Tibial nerve (tissue), 4 donors: Measurements from ENCODE around the gene RNF166. TPM values are rescaled to one million over a fixed set of nuclear protein-coding genes. Genes with fewer than 3 reads are reported as not detected.

Source experiments
- DNase-seq, 2 donors: peaks; one replicate each; pipeline ENCODE4 v3.0.0-alpha.2; 2019; ENCODE audit warnings: low spot score in 2 of 2
- H3K27ac ChIP-seq, 4 donors: fragments of 200-600 bp; sonication (generic) in 3 of 4; one replicate each; pipeline ENCODE4 v1.5.1; 2017 to 2019; ENCODE audit warnings: mild to moderate bottlenecking in 1 of 4
- H3K27me3 ChIP-seq, 2 donors: fragments of 200-600 bp; sonication (generic) in 1 of 2; one replicate each; pipeline versions ENCODE4 v1.5.1 to v1.6.0; 2017 to 2019
- H3K36me3 ChIP-seq, 3 donors: fragments of 200-600 bp; sonication (generic); one replicate each; pipeline ENCODE4 v1.5.1; 2018 to 2019
- H3K4me1 ChIP-seq, 4 donors: fragments of 200-600 bp; sonication (generic) in 3 of 4; one replicate each; pipeline ENCODE4 v1.5.1; 2017 to 2019
- H3K4me3 ChIP-seq, 4 donors: fragments of 200-600 bp; sonication (generic) in 3 of 4; one replicate each; pipeline ENCODE4 v1.5.1; 2017 to 2019; ENCODE audit warnings: mild to moderate bottlenecking in 1 of 4, moderate library complexity in 1 of 4
- H3K9me3 ChIP-seq, 4 donors: fragments of 200-600 bp; sonication (generic) in 3 of 4; one replicate each; pipeline ENCODE4 v1.5.1; 2017 to 2019
- EP300 ChIP-seq, 2 donors: sonication (generic); formaldehyde crosslinking; IDR thresholded peaks; one replicate each; pipeline ENCODE4 v1.6.1; 2017; ENCODE audit warnings: antibody characterized with exemption in 2 of 2, mild to moderate bottlenecking in 1 of 2
- POLR2A ChIP-seq, 2 donors: fragments of 450-650 bp; IDR thresholded peaks; one replicate each; pipeline ENCODE4 v1.6.1; 2017; ENCODE audit warnings: antibody characterized with exemption in 2 of 2, mild to moderate bottlenecking in 2 of 2, moderate library complexity in 2 of 2
- WGBS, 2 donors: methylation state at CpG; one replicate each; pipeline ENCODE4 v1.1.5; 2018; 5-methylcytosine and 5-hydroxymethylcytosine counted together
- total RNA-seq, 4 donors: library from RNA; depleted of rRNA; stranded (reverse); fragments of >200 nt; gene quantifications; one replicate each; pipeline ENCODE4 v1.1.0, GENCODE V29; 2016
- TF ChIP-seq, protein P1 (sequence below), 5 experiments: fragments of 200-600 bp in 3 of 5; fragments of 450-650 bp in 2 of 5; sonication (generic) in 3 of 5; IDR thresholded peaks; one replicate each; pipeline ENCODE4 v1.5.1; 2016 to 2019; ENCODE audit warnings: antibody characterized with exemption in 5 of 5, mild to moderate bottlenecking in 3 of 5, moderate library complexity in 2 of 5

Gene RNF166
- total RNA-seq, 4 donors from 2014 or later: 36.5 to 56.7 (median 43.5) TPM

DNA sequence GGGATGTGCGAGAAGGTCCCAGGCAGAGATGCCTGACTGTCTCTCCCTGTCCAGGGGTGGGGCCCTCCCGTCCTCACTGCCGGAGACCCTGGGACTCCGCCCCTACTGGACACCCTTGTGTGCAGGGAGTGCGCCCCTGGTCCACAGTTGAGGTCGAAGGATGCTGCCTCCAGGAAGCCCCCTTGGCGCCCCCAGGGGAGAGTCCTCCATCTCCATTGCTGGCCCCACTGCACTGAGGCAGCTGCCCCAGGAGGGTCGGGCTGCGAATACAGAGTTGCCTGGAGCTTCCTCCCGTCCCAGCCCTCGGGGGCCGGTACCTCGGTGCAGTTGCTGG, 26.7 kb upstream of the RNF166 start:
- Histone ChIP-seq H3K27ac (no peak overlapping the region), H3K4me3 (no peak overlapping the region), H3K9me3 (no peaks in the 10 kb centered on the region), H3K36me3 (peaks cover 0 to 80% (median 5%) of the 10 kb centered on the region in 3 donors), H3K4me1 (peaks cover 0 to 9% (median 4%) of the 10 kb centered on the region in 4 donors), H3K27me3 (no peaks in the 10 kb centered on the region)
- WGBS, 2 donors: 78 to 82% methylated on average over 12 to 13 of the region's 13 CpGs
- no peak for DNase-seq
- no peak for TF ChIP-seq POLR2A (IDR thresholded peaks at IDR 0.05)
- TF ChIP-seq EP300 (IDR thresholded peaks at IDR 0.05): no peak
- TF ChIP-seq, protein P1, sequence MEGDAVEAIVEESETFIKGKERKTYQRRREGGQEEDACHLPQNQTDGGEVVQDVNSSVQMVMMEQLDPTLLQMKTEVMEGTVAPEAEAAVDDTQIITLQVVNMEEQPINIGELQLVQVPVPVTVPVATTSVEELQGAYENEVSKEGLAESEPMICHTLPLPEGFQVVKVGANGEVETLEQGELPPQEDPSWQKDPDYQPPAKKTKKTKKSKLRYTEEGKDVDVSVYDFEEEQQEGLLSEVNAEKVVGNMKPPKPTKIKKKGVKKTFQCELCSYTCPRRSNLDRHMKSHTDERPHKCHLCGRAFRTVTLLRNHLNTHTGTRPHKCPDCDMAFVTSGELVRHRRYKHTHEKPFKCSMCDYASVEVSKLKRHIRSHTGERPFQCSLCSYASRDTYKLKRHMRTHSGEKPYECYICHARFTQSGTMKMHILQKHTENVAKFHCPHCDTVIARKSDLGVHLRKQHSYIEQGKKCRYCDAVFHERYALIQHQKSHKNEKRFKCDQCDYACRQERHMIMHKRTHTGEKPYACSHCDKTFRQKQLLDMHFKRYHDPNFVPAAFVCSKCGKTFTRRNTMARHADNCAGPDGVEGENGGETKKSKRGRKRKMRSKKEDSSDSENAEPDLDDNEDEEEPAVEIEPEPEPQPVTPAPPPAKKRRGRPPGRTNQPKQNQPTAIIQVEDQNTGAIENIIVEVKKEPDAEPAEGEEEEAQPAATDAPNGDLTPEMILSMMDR (IDR thresholded peaks at IDR 0.05): no peak

DNA sequence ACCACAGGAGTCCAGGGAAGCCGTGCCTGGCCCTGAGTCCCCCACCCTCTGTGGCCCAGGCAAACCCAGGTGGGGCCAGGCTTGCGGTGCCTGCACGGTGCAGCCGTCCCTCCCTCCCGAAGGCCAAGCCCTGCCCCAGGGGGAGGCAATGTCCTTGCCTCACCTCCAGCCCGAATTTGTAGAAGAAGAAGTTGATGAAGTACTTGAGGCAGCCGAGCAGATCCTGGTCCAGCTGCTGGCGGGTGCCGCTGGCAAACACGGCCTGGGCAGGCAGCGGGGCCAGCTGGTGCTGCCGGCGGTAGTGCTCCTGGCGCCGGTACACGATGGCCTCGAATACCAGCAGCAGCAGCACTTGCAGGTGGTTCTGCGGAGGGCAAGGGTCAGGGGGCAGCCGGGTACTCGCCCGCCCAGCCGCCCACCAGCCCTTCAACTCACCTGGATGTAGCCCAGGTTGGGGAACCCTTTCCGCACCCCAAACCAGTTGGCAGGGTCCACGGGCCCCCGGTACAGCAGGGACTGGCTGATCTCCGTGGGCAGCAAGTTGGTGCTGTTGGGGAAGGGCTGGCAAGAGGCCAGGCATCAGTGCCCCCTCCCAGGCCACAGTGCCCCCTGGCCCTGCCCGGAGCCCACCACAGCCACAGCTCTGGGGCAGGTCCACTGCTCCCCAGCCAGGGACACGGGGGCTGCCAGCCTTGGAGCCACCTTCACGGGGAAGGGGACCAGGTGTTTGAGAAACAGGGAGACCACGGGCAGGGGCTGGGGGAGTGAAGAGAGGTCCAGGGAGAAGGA, 26.2 kb upstream of the RNF166 start:
- Histone ChIP-seq H3K9me3 (no peaks in the 10 kb centered on the region), H3K36me3 (peaks cover 0 to 81% (median 5%) of the 10 kb centered on the region in 3 donors), H3K4me1 (peaks cover 0 to 4% (median 2%) of the 10 kb centered on the region in 4 donors), H3K27ac (no peak overlapping the region), H3K27me3 (no peaks in the 10 kb centered on the region), H3K4me3 (no peak overlapping the region)
- TF ChIP-seq POLR2A (IDR thresholded peaks at IDR 0.05): no peak
- TF ChIP-seq EP300 (IDR thresholded peaks at IDR 0.05): no peak
- TF ChIP-seq, protein P1 (IDR thresholded peaks at IDR 0.05): no peak
- DNase-seq: no peak
- 78 to 88% methylated on average over 24 to 25 of the region's 30 CpGs for WGBS, 2 donors

DNA sequence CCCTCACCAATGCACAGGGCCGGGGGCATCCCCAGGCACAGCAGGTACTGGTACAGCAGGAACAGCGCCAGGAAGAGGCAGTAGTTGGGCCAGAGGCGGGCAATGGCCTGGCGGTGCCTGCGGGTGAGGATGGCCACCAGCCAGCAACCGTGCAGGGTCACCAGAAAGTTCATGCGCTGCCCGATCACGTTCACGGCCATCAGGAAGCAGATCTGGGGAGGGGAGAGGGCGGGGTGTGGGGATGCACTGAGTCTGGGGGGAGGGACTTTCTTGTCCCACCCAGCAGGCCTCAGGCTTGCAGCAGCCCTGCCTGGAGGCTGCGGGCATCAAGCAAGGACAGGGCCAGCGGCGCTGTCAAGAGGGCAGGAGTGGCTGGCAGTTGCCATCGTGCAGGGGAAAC, 25.5 kb upstream of the RNF166 start:
- 62 to 80% methylated on average over 5 to 15 of the region's 15 CpGs for WGBS, 2 donors
- H3K36me3 ChIP-seq: peaks cover 0 to 87% (median 10%) of the 10 kb centered on the region in 3 donors
- TF ChIP-seq POLR2A (IDR thresholded peaks at IDR 0.05): no peak
- TF ChIP-seq, protein P1 (IDR thresholded peaks at IDR 0.05): no peak
- no peak for TF ChIP-seq EP300 (IDR thresholded peaks at IDR 0.05)
- no peak overlapping the region for H3K4me3 ChIP-seq
- no peaks in the 10 kb centered on the region for H3K27me3 ChIP-seq
- no peaks in the 10 kb centered on the region for H3K9me3 ChIP-seq
- H3K4me1 ChIP-seq: no peaks in the 10 kb centered on the region
- DNase-seq: no peak
- no peak overlapping the region for H3K27ac ChIP-seq

DNA sequence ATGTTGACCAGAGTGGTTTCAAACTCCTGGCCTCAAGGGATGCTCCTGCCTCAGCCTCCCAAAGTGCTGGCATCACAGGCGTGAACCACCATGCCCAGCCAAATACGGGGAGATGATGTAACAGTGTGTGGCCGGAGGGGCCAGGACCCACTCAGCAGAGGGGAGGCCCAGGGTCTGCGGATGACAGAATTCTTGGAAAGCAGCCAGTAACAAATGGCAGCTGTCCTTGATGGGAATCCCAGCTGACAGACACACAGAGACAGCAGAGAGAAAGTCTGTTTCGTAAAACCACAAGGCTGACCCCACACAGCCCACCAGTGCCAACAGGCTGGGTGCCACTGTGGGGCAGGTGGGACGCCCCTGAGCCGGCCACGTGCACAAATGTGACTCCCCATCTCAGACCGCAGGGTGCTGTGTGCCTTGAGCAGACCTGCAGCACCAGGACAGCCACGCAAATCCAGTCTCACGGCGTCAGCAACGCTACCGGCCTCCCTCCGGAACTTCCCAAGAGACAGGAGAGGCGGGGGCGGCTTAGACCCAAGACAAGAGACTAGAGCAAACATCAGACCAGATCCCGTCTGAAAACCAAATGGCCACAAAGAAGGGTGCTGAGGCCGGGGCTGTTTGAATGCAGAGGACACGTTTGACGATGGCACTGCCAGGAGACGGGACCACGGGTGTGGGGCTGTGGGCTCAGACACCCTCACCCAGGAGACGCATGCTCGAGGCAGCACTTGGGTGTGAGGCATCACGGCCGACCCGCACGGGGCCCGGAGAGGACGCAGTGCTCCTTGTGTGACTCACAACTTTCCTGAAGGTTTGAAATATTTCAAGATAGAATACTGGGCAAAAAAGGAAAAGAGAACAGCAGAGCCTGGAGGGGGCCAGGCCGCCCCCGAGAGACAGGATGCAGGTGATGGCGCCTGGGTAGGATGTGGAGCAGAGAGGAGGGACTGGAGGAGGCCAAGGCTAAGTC, 24.7 kb upstream of the RNF166 start:
- Histone ChIP-seq H3K4me1 (no peaks in the 10 kb centered on the region), H3K4me3 (no peak overlapping the region), H3K36me3 (peaks cover 0 to 87% (median 17%) of the 10 kb centered on the region in 3 donors), H3K27ac (no peak overlapping the region), H3K9me3 (no peaks in the 10 kb centered on the region), H3K27me3 (no peaks in the 10 kb centered on the region)
- TF ChIP-seq EP300 (IDR thresholded peaks at IDR 0.05) (no peak), POLR2A (IDR thresholded peaks at IDR 0.05) (no peak)
- TF ChIP-seq, protein P1 (IDR thresholded peaks at IDR 0.05): no peak
- DNase-seq: no peak
- WGBS, 2 donors: 76 to 79% methylated on average over 30 to 34 of the region's 34 CpGs
